H1 (cell line): ENCODE results near the gene ROR1.

Experiments
- CEBPB ChIP-seq: IDR thresholded peaks from 2 replicates; pipeline ENCODE4 v1.6.1; 2012; ENCODE audit warnings: low read depth, low read length
- CTCF ChIP-seq, 3 experiments: IDR thresholded peaks; 1 replicate in 2 of 3; 2 replicates in 1 of 3; pipeline versions ENCODE4 v1.5.1 to v1.6.1; 2011; ENCODE audit warnings: low read length in 3 of 3, mild to moderate bottlenecking in 3 of 3, inconsistent platforms in 2 of 3, low read depth in 1 of 3, moderate library complexity in 1 of 3; ENCODE audit not compliant: insufficient read depth in 1 of 3; ENCODE audit errors: control extremely low read depth in 1 of 3
- EP300 ChIP-seq, 2 experiments: IDR thresholded peaks; 1 replicate in 1 of 2; 2 replicates in 1 of 2; pipeline ENCODE4 v1.6.1; 2011 to 2012; ENCODE audit warnings: low read depth in 2 of 2, low read length in 2 of 2, mild to moderate bottlenecking in 2 of 2, borderline replicate concordance in 1 of 2, inconsistent platforms in 1 of 2, moderate library complexity in 1 of 2
- EZH2 ChIP-seq: fragments of 200-600 bp; sonication (generic); IDR thresholded peaks from 2 replicates; pipeline ENCODE4 v1.7.1; 2012; ENCODE audit warnings: low read depth, mild to moderate bottlenecking, moderate library complexity, low read length, inconsistent platforms; ENCODE audit not compliant: severe bottlenecking
- GABPA ChIP-seq: IDR thresholded peaks from 2 replicates; pipeline ENCODE4 v1.6.1; 2011; ENCODE audit warnings: mild to moderate bottlenecking, low read length, moderate library complexity, borderline replicate concordance; ENCODE audit not compliant: insufficient read depth
- MAX ChIP-seq: IDR thresholded peaks from 2 replicates; pipeline ENCODE4 v1.6.1; 2012; ENCODE audit warnings: inconsistent platforms
- POLR2A ChIP-seq, 2 experiments: IDR thresholded peaks; 1 replicate in 1 of 2; 2 replicates in 1 of 2; pipeline ENCODE4 v1.6.1; 2011; ENCODE audit warnings: low read depth in 2 of 2, low read length in 2 of 2, mild to moderate bottlenecking in 2 of 2; ENCODE audit errors: control extremely low read depth in 1 of 2
- POLR2AphosphoS5 ChIP-seq: IDR thresholded peaks from 2 replicates; pipeline ENCODE4 v1.6.1; 2011; ENCODE audit warnings: low read depth, low read length
- RAD21 ChIP-seq, 2 experiments: IDR thresholded peaks in 1 of 2; conservative IDR thresholded peaks in 1 of 2; 2 replicates each; pipeline ENCODE4 v1.6.1; 2011; ENCODE audit warnings: low read depth in 2 of 2, low read length in 2 of 2, improper control_type of control experiment in 1 of 2, inconsistent platforms in 1 of 2, mild to moderate bottlenecking in 1 of 2, moderate library complexity in 1 of 2
- USF2 ChIP-seq: IDR thresholded peaks from 2 replicates; pipeline ENCODE4 v1.6.1; 2011; ENCODE audit warnings: low read length, improper control_type of control experiment
- TF ChIP-seq, protein P1 (sequence below): IDR thresholded peaks from 2 replicates; pipeline ENCODE4 v1.6.1; 2011; ENCODE audit warnings: low read depth, mild to moderate bottlenecking, low read length; ENCODE audit not compliant: insufficient read depth

- TF ChIP-seq USF2, result no peak
- no peak for TF ChIP-seq EP300 (IDR thresholded peaks at IDR 0.05; ENCODE audit: borderline replicate concordance in 1 of 2, low read depth in 2 of 2, low read length in 2 of 2)
- TF ChIP-seq RAD21 (IDR thresholded peaks at IDR 0.05 in 1 of 2, conservative IDR thresholded peaks at IDR 0.05 in 1 of 2; ENCODE audit: low read depth in 2 of 2, low read length in 2 of 2), result no peak
- no peak for TF ChIP-seq EZH2
- no peak for TF ChIP-seq GABPA
- TF ChIP-seq CTCF (IDR thresholded peaks at IDR 0.05; ENCODE audit: control extremely low read depth in 1 of 3, insufficient read depth in 1 of 3, low read depth in 1 of 3, low read length in 3 of 3), result no peak
- TF ChIP-seq, protein P1, sequence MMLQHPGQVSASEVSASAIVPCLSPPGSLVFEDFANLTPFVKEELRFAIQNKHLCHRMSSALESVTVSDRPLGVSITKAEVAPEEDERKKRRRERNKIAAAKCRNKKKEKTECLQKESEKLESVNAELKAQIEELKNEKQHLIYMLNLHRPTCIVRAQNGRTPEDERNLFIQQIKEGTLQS, result no peak
- no peak for TF ChIP-seq MAX
- no peak for TF ChIP-seq POLR2AphosphoS5
- no peak for TF ChIP-seq POLR2A (IDR thresholded peaks at IDR 0.05; ENCODE audit: control extremely low read depth in 1 of 2, low read depth in 2 of 2, low read length in 2 of 2)
- TF ChIP-seq CEBPB, result no peak
Measured at GRCh38 chr1:63981408-63981773, 207.6 kb downstream of the ROR1 start.
